HUES64 (cell line): ENCODE results near the gene LIPE.

Experiments
- H3K27ac ChIP-seq: 2 replicates; pipeline ENCODE4 v1.7.0; 2013; ENCODE audit warnings: low read depth, low read length, inconsistent platforms
- H3K27me3 ChIP-seq: 2 replicates; pipeline ENCODE4 v1.6.1; 2013; ENCODE audit warnings: mild to moderate bottlenecking, low read length; ENCODE audit not compliant: insufficient read depth
- H3K36me3 ChIP-seq: 2 replicates; pipeline ENCODE4 v1.6.1; 2013; ENCODE audit warnings: mild to moderate bottlenecking, low read length; ENCODE audit not compliant: insufficient read depth
- H3K4me1 ChIP-seq: 2 replicates; pipeline ENCODE4 v1.6.1; 2013; ENCODE audit warnings: mild to moderate bottlenecking, low read length, moderate library complexity; ENCODE audit not compliant: insufficient read depth
- H3K4me3 ChIP-seq: 2 replicates; pipeline ENCODE4 v1.5.1; 2013; ENCODE audit warnings: mild to moderate bottlenecking, low read length, moderate library complexity
- H3K9ac ChIP-seq: 2 replicates; pipeline ENCODE4 v1.6.1; 2013; ENCODE audit warnings: mild to moderate bottlenecking, low read depth, low read length
- H3K9me3 ChIP-seq: 2 replicates; pipeline ENCODE4 v1.6.1; 2013; ENCODE audit warnings: low read depth, low read length; ENCODE audit not compliant: insufficient read depth
- WGBS: fragments of 150-250, 120-280 bp; methylation state at CpG from one replicate; pipeline ENCODE4 v1.1.7; 2013; ENCODE audit warnings: missing lambda C conversion rate; 5-methylcytosine and 5-hydroxymethylcytosine counted together

Gene LIPE

DNA sequence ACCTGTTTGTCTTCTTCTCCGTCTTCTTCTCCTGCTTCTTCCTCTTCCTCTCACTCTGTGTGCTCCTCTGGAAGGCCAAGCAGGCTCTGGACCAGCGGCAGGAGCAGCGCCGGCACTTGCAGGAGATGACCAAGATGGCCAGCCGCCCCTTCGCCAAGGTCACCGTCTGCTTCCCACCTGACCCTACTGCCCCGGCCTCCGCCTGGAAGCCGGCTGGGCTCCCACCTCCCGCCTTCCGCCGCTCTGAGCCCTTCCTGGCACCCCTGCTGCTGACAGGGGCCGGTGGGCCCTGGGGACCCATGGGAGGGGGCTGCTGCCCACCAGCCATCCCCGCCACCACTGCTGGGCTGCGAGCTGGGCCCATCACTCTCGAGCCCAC lies 51.0 kb downstream of the LIPE start:
- Histone ChIP-seq H3K4me3 (no peak overlapping the region), H3K36me3 (peaks cover 10% of the 10 kb centered on the region; the same call in 1 of the 2 replicates), H3K27me3 (no peaks in the 10 kb centered on the region), H3K9ac (no peak overlapping the region), H3K27ac (no peak overlapping the region), H3K4me1 (peaks cover 4% of the 10 kb centered on the region), H3K9me3 (no peaks in the 10 kb centered on the region)
- whole genome bisulfite sequencing, result 97% methylated on average over 17 of the region's 17 CpGs

- no peak overlapping the region for H3K4me3 ChIP-seq
- H3K27ac ChIP-seq, result no peak overlapping the region
- WGBS, result 96% methylated on average over 54 of the region's 54 CpGs
- no peaks in the 10 kb centered on the region for H3K27me3 ChIP-seq
- peaks cover 8% of the 10 kb centered on the region for H3K4me1 ChIP-seq
- H3K9me3 ChIP-seq, result no peaks in the 10 kb centered on the region
- H3K36me3 ChIP-seq, result peaks cover 12% of the 10 kb centered on the region; the same call in 1 of the 2 replicates
- no peak overlapping the region for H3K9ac ChIP-seq
Observed at GRCh38 chr19:42375415-42376176, 51.6 kb downstream of the LIPE start.

DNA sequence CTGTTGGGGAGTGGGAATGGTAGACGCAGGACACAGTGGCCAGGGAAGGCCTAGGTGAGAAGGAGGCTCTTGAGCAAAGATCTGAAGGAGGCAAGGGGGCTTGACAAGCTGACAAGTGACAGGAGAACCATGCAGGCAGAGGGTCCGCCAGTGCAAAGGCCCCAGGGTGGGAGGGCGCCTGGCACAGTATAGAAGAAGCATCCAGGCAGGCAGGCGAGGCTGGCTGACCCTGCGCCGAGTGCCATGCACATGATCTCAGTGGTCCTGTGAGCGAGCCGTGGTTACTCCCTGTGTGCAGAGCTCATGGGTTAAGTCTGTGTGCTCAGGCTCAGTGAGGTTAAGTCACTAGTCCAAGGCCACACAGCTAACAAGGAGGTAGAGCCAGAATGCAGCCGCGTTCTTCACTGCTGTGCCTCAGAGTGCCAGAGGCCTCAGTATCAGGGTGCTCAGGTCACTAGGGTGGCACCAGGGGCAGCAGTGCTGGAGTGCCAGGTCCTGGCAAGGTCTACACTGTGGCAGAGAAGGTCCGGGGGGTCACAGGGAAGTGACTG lies 52.3 kb downstream of the LIPE start:
- Histone ChIP-seq H3K27ac (no peak overlapping the region), H3K4me3 (no peak overlapping the region), H3K36me3 (peaks cover 12% of the 10 kb centered on the region; the same call in 1 of the 2 replicates), H3K9ac (no peak overlapping the region), H3K4me1 (peaks cover 8% of the 10 kb centered on the region), H3K27me3 (no peaks in the 10 kb centered on the region), H3K9me3 (no peaks in the 10 kb centered on the region)
- WGBS, result 93% methylated on average over 11 of the region's 11 CpGs

- Histone ChIP-seq H3K4me1 (peaks cover 11% of the 10 kb centered on the region), H3K36me3 (peaks cover 12% of the 10 kb centered on the region; the same call in 1 of the 2 replicates), H3K27ac (peak overlapping the region; percentile 80; the same call in 1 of the 2 replicates), H3K9me3 (no peaks in the 10 kb centered on the region), H3K9ac (0 out of 2 replicates have a peak overlapping the region, but pooled peaks have one; percentile 31), H3K27me3 (no peaks in the 10 kb centered on the region), H3K4me3 (peak overlapping the region; percentile 26; the same call in 1 of the 2 replicates)
- 72% methylated on average over 9 of the region's 12 CpGs for WGBS
Observed at GRCh38 chr19:42370626-42371175, 56.5 kb downstream of the LIPE start.

- Histone ChIP-seq H3K36me3 (peaks cover 10% of the 10 kb centered on the region; the same call in 1 of the 2 replicates), H3K4me1 (peaks cover 11% of the 10 kb centered on the region), H3K9me3 (no peaks in the 10 kb centered on the region), H3K27ac (peak overlapping the region; percentile 80; the same call in 1 of the 2 replicates), H3K4me3 (peak overlapping the region; percentile 26; the same call in 1 of the 2 replicates), H3K27me3 (no peaks in the 10 kb centered on the region), H3K9ac (no peak overlapping the region)
- WGBS, result 8% methylated on average over 9 of the region's 9 CpGs
Observed at GRCh38 chr19:42370068-42370520, 57.1 kb downstream of the LIPE start.

DNA sequence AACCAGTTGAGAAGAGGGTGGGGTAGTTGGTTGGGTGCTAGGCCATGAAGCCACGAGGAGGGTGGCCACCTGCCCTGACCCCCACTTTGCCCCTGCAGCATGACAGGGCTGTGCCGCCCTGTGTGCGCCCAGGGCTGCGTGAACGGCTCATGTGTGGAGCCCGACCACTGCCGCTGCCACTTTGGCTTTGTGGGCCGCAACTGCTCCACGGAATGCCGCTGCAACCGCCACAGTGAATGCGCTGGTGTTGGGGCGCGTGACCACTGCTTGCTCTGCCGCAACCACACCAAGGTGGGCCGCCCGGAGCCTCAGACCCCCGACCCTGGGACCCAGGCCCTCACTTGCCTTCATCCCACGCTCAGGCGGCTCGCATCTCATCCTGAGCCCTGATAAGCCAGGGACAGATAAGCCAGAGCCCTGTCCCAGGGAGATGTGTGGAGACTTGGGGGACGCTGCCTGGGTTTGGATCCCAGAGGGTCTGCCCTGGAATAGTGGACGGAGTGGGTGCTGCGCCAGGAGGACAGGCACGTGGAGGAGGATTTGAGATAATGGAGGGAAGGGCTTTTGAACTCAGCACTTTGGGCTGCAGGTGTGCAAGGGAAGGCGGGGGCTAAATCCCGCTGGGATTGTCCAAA lies 57.6 kb downstream of the LIPE start:
- Histone ChIP-seq H3K36me3 (peaks cover 8% of the 10 kb centered on the region; the same call in 1 of the 2 replicates), H3K9ac (no peak overlapping the region), H3K4me1 (peaks cover 11% of the 10 kb centered on the region), H3K9me3 (no peaks in the 10 kb centered on the region), H3K27ac (peak overlapping the region; percentile 80; the same call in 1 of the 2 replicates), H3K4me3 (no peak overlapping the region), H3K27me3 (no peaks in the 10 kb centered on the region)
- 81% methylated on average over 27 of the region's 27 CpGs for WGBS

GRCh38 chr19:42368765-42369164 lies 58.4 kb downstream of the LIPE start:
- WGBS, result 93% methylated on average over 15 of the region's 15 CpGs
- no peak overlapping the region for H3K4me3 ChIP-seq
- H3K9me3 ChIP-seq, result no peaks in the 10 kb centered on the region
- no peak overlapping the region for H3K9ac ChIP-seq
- no peaks in the 10 kb centered on the region for H3K27me3 ChIP-seq
- peaks cover 11% of the 10 kb centered on the region for H3K36me3 ChIP-seq
- H3K4me1 ChIP-seq, result peaks cover 11% of the 10 kb centered on the region
- no peak overlapping the region for H3K27ac ChIP-seq

DNA sequence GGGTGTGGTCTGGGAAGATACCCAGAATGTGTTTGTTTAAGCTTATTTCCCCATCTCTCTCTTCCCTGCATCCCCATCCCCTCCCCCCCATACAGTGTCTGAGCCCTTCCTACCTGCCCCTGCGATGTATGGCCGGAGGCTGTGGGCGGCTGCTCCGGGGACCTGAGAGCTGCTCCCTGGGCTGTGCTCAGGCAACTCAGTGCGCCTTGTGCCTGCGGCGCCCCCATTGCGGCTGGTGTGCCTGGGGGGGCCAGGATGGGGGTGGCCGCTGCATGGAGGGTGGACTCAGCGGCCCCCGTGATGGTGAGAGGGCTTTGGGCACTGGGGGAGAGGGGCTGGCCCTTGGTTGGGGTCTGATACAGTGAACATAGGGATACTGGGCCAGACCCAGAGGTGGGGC lies 58.8 kb downstream of the LIPE start:
- Histone ChIP-seq H3K4me1 (peaks cover 11% of the 10 kb centered on the region), H3K27me3 (no peaks in the 10 kb centered on the region), H3K4me3 (no peak overlapping the region), H3K9me3 (no peaks in the 10 kb centered on the region), H3K9ac (no peak overlapping the region), H3K27ac (no peak overlapping the region), H3K36me3 (peaks cover 14% of the 10 kb centered on the region)
- 91% methylated on average over 11 of the region's 11 CpGs for WGBS

DNA sequence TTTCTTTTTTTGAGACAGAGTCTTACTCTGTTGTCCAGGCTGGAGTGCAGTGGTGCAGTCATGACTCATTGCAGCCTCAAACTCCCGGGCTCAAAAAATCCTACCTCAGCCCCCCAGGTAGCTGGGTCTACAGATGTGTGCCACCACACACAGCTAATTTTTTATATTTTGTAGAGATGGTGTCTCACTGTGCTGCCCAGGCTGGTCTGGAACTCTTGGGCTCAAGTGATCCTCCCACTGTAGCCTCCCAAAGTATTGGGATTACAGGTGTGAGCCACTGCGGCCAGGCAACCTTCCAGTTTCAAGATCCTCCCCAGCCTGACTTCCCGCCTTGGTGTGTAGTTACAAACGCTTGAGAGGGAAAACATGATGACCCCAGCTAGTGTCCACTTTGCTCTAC lies 59.3 kb downstream of the LIPE start:
- Histone ChIP-seq H3K4me3 (no peak overlapping the region), H3K9ac (no peak overlapping the region), H3K4me1 (peaks cover 11% of the 10 kb centered on the region), H3K27me3 (no peaks in the 10 kb centered on the region), H3K9me3 (no peaks in the 10 kb centered on the region), H3K27ac (no peak overlapping the region), H3K36me3 (peaks cover 14% of the 10 kb centered on the region)
- WGBS, result 89% methylated on average over 4 of the region's 4 CpGs

- no peak overlapping the region for H3K9ac ChIP-seq
- H3K4me3 ChIP-seq, result no peak overlapping the region
- H3K4me1 ChIP-seq, result peaks cover 11% of the 10 kb centered on the region
- peaks cover 12% of the 10 kb centered on the region for H3K36me3 ChIP-seq
- H3K27me3 ChIP-seq, result no peaks in the 10 kb centered on the region
- H3K9me3 ChIP-seq, result no peaks in the 10 kb centered on the region
- H3K27ac ChIP-seq, result no peak overlapping the region
- 97% methylated on average over 1 of the region's 1 CpG for WGBS
Observed at GRCh38 chr19:42366673-42367072, 60.5 kb downstream of the LIPE start.
